HG02973 (cell line): Measurements from ENCODE around the gene ANKRD29.

Experiments
- ATAC-seq: cut with Tn5 transposase; IDR thresholded peaks from one replicate; pipeline ENCODE4 v1.9.1; 2021; ENCODE audit warnings: moderate library complexity; ENCODE audit not compliant: unreplicated experiment

The ANKRD29 gene

GRCh38 chr18:23662309-23663263 lies at the start of gene ANKRD29:
Gene ANKRD29 (minus strand): TSS chr18:23662911. CDS start chr18:23662730, 181 bp downstream.
- no peak for ATAC-seq

GRCh38 chr18:23712445-23712844 lies 49.7 kb upstream of the ANKRD29 start:
- no peak for ATAC-seq

- ATAC-seq = no peak
Measured at GRCh38 chr18:23711426-23711825, 48.7 kb upstream of the ANKRD29 start.

GRCh38 chr18:23710946-23711345 lies 48.2 kb upstream of the ANKRD29 start:
- ATAC-seq = no peak

GRCh38 chr18:23710068-23710527 lies 47.4 kb upstream of the ANKRD29 start:
- no peak for ATAC-seq

DNA sequence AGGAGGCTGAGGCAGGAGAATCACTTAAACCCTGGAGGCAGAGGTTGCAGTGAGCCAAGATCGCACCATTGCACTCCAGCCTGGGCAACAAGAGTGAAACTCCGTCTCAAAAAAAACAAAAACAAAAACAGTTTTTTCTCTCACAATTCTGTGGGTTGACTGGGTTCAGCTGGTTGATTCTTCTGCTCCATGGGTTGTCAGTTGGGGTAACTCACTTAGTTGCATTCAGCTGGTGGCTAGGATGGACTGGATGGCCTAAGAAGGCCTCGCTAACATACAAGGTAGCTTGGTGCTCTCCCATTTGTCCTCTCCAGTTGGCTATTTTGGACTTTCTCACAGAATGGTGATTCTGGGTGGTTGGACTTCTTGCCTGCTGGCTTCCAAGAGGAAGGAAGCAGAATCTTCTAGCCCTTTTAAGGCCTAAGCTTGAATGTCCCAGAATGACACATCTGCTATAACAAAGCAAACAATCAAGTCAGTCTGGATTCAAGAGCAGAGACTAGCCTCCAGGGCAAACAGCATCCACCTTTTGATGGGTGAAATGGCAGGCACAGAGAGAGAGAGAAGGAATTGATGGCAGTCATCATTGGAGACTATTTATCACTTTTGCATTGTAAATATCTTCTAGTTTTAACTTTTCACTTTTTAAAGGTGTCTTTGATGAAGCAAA lies 44.4 kb upstream of the ANKRD29 start:
- no peak for ATAC-seq

DNA sequence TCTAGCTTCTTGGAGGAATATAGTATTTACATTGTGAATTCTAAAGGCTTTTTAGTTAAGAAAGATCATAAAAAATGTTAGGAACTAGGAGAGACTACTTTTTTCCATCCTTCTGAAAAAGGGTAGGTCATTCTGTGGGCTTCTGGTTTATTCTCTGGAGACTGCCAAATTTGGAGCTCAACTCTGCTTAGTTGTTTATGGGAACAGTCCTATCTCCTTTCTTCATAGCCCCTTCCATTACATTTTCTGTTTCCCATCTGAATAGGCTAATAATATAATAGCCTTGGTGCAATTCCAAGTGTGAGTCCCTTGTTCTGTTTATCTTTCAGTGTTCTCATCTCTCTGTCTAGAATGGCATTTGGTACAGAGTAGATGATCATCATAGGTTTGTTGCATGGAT lies 42.1 kb upstream of the ANKRD29 start:
- no peak for ATAC-seq

GRCh38 chr18:23703987-23704384 lies 41.3 kb upstream of the ANKRD29 start:
- no peak for ATAC-seq

DNA sequence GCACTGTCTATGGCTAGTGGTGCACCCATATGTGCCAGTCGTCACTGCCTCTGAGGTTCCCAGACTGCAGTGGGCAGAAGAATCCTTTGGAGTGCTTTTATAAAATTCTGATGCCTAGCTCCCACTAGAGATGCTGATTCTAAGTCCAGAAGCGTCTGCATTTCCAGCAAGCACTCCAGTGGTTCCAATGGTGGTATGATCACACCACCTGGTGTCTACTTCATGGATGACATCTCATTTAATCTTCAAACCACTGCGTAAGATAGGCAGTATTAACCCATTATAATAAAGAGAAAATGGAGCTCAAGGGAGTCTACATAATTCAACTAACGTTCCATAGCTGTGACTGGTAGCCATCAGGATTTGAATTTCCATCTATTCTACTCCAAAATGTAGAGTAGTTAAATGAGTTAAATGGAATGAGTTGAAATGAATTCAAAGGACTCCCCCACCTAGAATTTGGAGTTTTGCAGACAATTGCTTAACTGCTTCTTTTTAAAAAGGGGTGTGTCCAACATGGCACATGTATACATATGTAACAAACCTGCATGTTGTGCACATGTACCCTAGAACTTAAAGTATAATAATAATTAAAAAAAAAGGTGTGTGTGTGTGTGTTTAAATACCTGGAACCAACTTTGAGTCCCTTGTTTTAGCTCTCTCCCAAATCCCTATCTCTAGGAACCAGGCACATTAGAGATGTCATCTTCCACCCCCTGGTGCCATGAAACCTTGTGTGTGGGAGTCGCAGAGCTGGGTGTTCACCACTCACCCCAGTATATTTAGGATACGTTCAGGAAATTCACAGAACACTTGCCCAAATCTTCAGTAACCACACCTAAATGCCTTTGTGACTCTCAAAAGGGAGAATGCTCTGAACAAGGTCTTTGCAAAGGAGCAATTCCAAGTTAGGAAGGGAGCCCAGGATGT lies 40.6 kb upstream of the ANKRD29 start:
- no peak for ATAC-seq

DNA sequence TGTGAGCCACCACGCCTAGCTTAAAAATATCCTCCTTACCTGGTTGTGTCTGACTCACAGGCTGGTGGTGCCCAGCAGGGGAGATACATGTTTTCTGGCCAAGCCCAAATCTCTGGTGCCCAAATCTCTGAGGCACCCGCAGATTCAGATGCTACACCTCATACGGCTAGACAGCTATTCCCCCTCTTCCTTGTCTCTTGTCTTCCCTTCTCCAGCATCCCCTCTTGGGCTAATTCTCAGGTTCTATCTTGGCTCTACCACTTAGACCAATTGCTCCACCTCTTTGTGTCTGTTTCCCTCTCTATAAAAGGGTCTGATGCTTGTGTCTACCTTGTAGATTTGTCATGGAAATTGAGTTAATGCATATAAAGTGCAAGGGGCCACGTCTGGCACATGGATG lies 39.9 kb upstream of the ANKRD29 start:
- no peak for ATAC-seq

DNA sequence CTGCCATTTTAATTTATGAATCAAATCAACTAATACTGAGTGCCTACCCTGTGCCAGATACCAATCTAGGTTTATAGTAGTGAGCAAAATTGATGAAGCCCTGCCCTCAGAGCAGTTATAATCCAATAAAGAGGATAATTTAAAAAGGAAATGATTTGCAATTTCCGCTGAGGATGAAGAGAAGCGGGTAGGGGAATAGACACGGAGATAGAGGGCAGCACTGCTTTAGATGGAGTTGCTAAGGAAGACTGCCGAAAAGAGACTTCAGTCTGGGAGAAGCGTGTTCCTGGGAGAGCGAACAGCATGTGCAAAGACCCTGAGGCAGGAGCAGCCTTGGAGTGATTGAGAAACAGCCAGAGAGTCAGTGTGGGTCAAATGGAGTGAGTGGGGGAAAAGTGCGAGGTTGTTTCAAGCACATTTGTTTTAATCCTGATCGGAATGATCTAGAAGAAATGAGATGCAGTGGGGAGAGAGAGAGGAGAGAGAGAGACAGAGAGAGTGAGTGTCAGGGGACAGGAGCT lies 38.9 kb upstream of the ANKRD29 start:
- no peak for ATAC-seq

- no peak for ATAC-seq
Measured at GRCh38 chr18:23701017-23701416, 38.3 kb upstream of the ANKRD29 start.

DNA sequence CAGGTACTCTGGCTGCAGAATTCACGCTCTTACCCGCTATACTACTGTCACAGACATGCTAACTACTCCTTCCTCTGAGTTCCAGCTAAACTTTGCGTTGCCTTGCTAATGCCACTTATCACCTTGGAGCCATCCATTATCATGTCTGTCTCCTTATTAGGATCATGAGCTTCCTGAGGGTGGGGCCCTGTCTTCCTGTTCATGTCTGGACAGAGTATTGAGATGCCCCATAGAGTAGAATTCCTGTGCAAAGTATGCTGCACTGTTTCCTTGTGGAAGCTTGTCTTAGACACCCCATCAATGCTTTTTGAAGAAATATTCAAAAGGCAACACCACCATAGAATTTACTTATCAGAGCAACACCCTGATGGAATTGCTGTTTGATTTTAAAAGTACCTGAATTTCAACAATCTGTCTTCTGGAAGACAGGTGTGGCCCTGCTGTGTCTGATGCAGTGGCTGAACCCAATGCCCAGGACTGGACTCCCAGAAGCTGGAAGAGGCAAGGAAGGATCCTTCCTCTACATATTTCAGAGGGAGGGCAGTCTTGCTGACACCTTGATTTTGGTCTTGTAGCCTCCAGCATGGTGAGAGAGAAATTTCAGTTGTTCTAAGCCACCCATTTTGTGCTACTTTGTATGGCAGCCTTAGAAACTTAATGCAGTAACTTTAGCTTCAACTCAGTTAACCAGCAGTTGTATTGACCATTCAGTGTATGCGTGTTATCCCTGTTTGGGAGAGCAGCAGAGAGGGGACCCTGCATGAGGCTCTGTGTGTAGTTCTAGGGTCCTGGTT lies 32.1 kb upstream of the ANKRD29 start:
- no peak for ATAC-seq

GRCh38 chr18:23693846-23694245 lies 31.1 kb upstream of the ANKRD29 start:
- ATAC-seq = no peak

DNA sequence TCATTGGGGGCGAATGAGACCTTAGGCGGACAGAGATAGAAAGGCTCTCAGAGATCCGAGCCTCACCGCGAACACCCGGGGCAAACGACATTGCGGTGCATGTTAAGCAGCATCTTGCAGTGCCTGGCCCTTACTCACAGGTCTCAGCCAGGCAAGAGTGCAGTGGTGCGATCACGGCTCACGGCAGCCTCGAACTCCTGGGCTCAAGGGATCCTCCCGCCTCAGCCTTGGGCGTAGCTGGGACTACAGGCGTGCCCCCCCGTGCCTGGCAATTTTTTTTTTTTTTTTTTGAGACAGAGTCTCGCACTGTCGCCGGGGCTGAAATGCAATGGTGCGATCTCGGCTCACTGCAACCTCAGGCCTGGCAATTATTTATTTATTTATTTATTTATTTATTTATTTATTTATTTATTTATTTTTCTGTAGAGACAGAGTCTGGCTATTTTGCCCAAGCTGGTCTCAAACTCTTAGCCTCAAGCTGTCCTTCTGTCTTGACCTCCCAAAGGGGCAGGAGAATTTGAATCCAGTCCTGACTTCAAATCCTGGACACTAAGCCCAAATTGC lies 27.9 kb upstream of the ANKRD29 start:
- ATAC-seq = no peak

- ATAC-seq = no peak
Measured at GRCh38 chr18:23689616-23690504, 27.1 kb upstream of the ANKRD29 start.

DNA sequence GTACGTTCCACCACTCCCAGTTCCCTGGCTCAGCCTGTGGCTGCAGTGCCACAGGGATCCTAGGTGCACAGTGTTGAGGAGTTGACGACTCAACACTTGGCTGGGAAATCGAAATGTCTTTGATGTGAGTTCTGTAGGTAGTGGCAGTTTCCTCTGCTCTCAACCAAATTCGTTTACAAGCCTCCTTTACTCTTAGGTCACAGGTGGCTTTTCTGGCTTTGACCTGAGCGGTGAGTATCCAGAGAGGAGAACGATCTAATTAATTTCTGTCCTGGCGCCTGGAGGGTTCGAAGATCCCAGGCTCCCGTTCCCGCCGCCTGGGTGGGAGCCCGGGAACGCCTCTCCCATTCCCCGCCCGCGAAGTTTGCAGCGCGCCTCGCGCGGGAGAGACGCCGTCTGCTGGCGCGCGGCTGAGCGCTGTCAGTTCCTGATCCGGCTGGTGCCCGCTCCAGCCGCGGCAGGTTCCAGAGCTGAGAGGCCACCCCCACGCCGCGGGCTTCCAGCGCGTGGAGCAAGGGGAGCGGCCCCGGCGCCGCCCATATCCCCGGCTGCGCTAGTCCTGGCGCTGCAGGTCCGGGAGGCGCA lies 26.4 kb upstream of the ANKRD29 start, which contains the start of gene LAMA3:
Gene LAMA3 (plus strand): TSS at position 423 of the 585 bp plus-strand sequence. CDS start 231 bp downstream, outside the sequence.
- no peak for ATAC-seq

DNA sequence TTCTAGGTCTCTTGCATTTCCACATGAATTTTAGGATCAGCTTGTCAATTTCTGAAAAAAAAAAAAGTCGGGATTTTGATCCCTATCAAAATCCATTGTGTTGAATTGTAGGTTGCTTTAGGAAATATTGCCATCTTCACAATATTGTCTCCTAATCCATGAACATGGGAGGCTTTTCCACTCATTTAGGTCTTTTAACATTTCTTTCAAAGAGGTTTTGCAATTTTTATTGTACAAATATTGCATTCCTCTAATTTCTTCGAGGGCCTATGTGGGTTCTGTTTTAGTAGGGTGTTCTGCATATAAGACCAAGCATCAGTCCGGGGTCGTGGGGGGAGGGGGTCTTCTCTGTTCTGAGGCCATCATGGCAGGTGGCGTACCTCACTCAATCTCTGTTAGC lies 25.8 kb upstream of the ANKRD29 start:
- no peak for ATAC-seq
